GM19328 (cell line): Measurements from ENCODE around the gene BTG4.

Experiments
- ATAC-seq: cut with Tn5 transposase; IDR thresholded peaks from one replicate; pipeline ENCODE4 v1.9.1; 2021; ENCODE audit warnings: mild to moderate bottlenecking, moderate library complexity; ENCODE audit not compliant: unreplicated experiment

Gene BTG4

GRCh38 chr11:111537336-111537860, 25.2 kb upstream of the BTG4 start:
- no peak for ATAC-seq

- ATAC-seq: no peak
Observed at GRCh38 chr11:111535281-111535680, 23.1 kb upstream of the BTG4 start.

- ATAC-seq: no peak
Observed at GRCh38 chr11:111532365-111532709, 20.2 kb upstream of the BTG4 start.

GRCh38 chr11:111531687-111532364, 19.6 kb upstream of the BTG4 start:
- ATAC-seq: no peak

- no peak for ATAC-seq
Observed at GRCh38 chr11:111531136-111531535, 18.9 kb upstream of the BTG4 start.

- no peak for ATAC-seq
Observed at GRCh38 chr11:111530091-111530490, 17.9 kb upstream of the BTG4 start.

- ATAC-seq: no peak
Observed at GRCh38 chr11:111528557-111528956, 16.4 kb upstream of the BTG4 start.

GRCh38 chr11:111527279-111527678, 15.1 kb upstream of the BTG4 start:
- ATAC-seq: no peak

GRCh38 chr11:111526501-111526900, 14.3 kb upstream of the BTG4 start:
- ATAC-seq: no peak

GRCh38 chr11:111525456-111525855, 13.3 kb upstream of the BTG4 start:
- no peak for ATAC-seq

GRCh38 chr11:111524056-111524455, 11.9 kb upstream of the BTG4 start:
- ATAC-seq: no peak

GRCh38 chr11:111523343-111523742, 11.2 kb upstream of the BTG4 start:
- no peak for ATAC-seq

GRCh38 chr11:111522426-111522825, 10.2 kb upstream of the BTG4 start:
- no peak for ATAC-seq

GRCh38 chr11:111521135-111521534, 8.9 kb upstream of the BTG4 start:
- no peak for ATAC-seq

- no peak for ATAC-seq
Observed at GRCh38 chr11:111520560-111520959, 8.4 kb upstream of the BTG4 start.

- ATAC-seq: no peak
Observed at GRCh38 chr11:111518668-111519067, 6.5 kb upstream of the BTG4 start.

- no peak for ATAC-seq
Observed at GRCh38 chr11:111515591-111515990, 3.4 kb upstream of the BTG4 start.

GRCh38 chr11:111514216-111515031, 2.2 kb upstream of the BTG4 start, which contains the start of gene HOATZ:
TSS of gene HOATZ (plus strand) at chr11:111514778. CDS start at chr11:111514785, 7 bp downstream.
- no peak for ATAC-seq

GRCh38 chr11:111513240-111513605, 1.0 kb upstream of the BTG4 start:
- no peak for ATAC-seq

- no peak for ATAC-seq
Observed at GRCh38 chr11:111510311-111510710, 1.9 kb downstream of the BTG4 start.

GRCh38 chr11:111502611-111503010, 9.6 kb downstream of the BTG4 start:
- no peak for ATAC-seq

GRCh38 chr11:111500481-111500880, 11.7 kb downstream of the BTG4 start:
- no peak for ATAC-seq
